GM21737 (cell line): ENCODE measurements around the gene RETREG1.

Experiments
- ATAC-seq: cut with Tn5 transposase; IDR thresholded peaks from one replicate; pipeline ENCODE4 v1.9.1; 2021; ENCODE audit warnings: mild to moderate bottlenecking, moderate library complexity; ENCODE audit not compliant: unreplicated experiment

Gene RETREG1

DNA sequence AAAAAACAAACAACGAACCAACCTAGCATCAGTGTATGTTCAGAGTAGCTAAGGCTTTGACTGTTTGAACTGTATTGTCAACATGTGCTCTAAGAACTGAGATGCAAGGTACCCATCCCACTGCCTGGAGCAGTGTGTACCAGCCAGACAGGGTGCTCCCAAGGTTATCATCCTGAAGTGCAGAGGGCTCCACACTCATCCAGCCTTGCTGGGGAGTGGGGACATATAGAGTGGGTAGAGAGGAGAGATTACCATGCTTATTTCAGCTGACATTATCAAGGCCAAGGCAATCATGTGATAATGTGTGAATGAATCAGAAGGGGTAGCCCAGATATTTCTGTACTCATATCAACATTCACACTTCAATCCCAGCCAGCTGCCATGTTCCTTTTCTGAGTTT is 82.5 kb downstream of the RETREG1 start:
- ATAC-seq = no peak

- no peak for ATAC-seq
These were observed 85.6 kb downstream of the RETREG1 start for GRCh38 chr5:16531063-16531648.

- ATAC-seq = no peak
These were observed 87.5 kb downstream of the RETREG1 start for GRCh38 chr5:16529306-16529705.

GRCh38 chr5:16528382-16529110 is 88.3 kb downstream of the RETREG1 start:
- no peak for ATAC-seq

DNA sequence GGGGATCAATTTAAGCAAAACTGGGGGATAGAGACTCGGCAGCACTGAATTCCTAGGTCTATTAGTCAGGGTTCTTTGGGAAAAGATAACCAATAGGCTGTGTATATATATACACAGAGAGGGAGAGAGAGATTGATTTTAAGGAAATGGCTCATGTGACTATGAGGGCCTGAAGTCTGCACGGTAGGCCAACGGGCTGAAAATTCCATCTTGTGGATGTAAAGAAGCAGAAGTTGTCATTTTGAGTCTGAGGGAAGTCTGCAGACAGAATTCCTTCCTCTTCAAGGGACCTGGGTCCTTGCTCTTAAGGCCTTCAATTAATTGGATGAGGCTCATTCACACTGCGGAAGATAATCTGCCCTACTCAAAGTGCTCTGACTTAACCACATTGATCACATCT is 91.1 kb downstream of the RETREG1 start:
- no peak for ATAC-seq

DNA sequence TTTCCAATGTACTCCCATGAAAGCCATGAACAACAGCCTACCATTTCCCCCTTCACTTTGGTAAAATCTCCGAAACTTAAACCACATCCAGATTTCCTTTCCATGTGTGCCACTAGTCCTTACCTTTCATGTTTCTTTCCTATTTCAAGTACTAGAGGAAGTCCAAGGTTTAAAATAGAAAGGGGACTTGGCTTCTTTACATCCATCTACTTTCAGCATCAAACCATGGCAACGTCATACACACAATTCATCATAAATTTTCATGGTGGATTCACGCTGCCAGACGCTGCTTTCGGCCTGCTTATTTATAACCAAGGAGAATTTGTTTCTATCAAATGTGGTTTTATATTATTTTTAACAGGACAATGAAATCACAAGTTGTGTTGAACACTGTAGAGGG is 92.5 kb downstream of the RETREG1 start:
- ATAC-seq = no peak

DNA sequence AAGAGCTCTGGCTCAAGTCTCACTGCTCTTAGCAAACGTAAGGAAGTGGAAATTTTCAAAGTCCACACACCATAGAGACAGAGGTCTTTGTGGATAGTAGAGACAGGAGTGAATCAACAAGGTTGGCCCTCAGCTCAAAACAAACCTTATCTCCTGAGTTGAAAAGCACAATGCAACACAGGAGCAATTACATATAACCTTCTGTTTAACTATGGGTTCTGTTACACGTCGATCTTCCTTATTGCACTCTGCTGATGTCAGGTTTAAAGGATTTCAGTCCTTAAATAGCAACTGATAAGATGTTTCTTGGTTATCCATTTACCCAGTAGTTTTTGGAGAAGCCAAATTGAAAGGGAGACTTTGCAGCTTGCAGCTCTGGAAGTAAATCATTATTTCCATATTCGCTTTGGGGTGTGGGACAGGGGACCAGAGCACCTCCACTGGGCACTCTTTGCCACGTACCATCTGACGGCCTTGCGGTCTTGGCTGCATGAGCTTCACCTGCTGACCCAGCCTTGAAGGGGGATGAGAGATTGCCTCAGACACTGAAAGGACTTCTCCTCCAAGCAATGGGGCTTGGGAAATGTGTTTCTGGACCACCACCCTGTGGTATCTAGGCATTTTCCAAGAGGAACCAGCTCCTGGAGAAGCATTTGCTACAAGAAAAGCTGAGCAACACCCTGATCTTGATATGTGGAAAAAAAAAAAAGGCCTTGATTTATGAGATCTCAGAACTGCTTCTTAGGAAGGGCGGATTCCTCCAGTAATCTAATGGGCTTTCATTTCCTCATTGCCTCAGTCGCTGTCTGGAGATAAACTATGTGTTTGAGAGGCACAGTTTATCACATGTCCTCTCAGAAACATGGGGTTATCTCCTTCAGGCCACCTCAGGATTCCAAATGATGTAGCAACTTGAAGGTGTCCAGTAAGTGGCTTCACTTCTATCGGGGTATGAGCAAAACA is 95.0 kb downstream of the RETREG1 start:
- no peak for ATAC-seq

- no peak for ATAC-seq
These were observed 96.0 kb downstream of the RETREG1 start for GRCh38 chr5:16520841-16521240.

DNA sequence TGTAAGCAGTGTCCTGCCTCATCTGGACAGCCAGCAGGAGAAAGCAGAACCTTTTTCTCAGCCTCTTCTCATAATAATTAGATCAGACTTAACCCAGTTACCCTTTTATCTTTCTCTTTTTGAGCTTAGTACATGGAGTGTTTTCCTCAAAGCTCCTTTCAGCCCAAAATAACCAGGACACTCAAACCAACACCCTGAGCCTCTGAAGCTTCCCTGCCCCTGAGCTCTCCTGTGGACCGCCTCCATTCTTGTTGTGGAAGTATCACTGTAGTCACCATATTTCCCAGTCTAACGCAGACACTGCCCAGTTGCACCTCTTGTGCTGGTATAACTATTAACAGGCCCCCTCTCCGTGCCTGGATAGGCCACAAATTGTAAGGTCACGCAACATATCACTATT is 97.4 kb downstream of the RETREG1 start:
- ATAC-seq = no peak

DNA sequence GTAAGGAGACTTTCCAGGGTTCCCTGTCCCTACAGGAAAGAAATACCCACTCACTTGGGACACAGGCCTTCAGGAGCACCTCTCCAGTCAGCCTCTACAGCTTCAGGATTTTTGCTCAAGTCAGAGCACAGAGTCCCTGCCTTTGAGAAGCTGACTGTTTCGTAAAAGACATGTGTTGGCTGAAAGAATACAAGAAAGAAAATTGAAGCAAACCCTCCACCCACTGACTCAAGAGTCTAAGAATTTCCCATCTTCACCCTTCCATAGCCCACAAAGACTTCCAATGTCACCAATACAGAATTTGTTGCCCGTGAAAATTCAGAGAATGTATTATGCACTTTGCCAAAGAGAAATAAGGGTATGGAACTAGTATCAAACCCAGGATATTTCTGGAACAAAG is 98.2 kb downstream of the RETREG1 start:
- ATAC-seq = no peak

- ATAC-seq = no peak
These were observed 101.3 kb downstream of the RETREG1 start for GRCh38 chr5:16515532-16515931.

DNA sequence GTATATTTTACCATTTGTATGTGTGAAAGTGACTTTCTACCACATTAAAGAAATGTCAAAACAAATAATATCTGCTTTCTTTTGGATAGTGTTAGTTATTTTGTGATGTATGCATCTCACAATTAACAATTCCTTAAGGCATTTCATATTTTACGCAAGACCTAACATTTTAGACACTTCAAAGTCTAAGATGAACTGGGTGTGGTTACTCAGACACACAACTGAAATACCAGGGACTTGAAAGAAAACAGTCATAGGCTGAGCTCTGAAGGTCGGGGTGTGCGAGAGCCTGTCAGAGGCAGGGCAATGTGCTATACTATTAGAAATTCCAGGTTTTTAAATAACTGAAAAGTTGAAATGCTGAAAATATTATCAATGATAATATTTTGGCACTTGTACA is 106.7 kb downstream of the RETREG1 start:
- ATAC-seq = no peak

GRCh38 chr5:16508730-16509531 is 107.9 kb downstream of the RETREG1 start:
- ATAC-seq = no peak

- ATAC-seq = no peak
These were observed 109.1 kb downstream of the RETREG1 start for GRCh38 chr5:16507716-16508115.

GRCh38 chr5:16505904-16506303 is 110.9 kb downstream of the RETREG1 start:
- no peak for ATAC-seq

GRCh38 chr5:16505140-16505891 is 111.5 kb downstream of the RETREG1 start:
- ATAC-seq = no peak

DNA sequence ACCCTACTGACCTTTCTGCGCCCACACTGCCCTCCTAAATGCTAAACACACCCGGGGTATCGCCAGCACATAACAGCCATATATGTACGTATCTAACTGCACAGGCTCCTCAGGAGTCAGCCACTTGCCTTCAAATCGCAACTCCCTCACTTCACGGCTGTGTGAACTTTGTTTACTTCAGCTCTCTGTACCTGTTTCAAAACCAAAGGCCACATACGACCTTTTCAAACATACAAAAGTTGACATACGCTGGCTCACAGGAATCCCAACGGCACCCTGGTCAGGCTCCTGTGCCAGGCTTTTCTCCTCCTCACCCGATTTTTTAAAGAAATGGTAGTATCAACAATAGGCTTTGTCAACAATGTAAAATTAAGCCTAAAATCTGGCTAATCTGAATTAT is 112.2 kb downstream of the RETREG1 start:
- no peak for ATAC-seq

GRCh38 chr5:16502866-16503265 is 113.9 kb downstream of the RETREG1 start:
- ATAC-seq = no peak

DNA sequence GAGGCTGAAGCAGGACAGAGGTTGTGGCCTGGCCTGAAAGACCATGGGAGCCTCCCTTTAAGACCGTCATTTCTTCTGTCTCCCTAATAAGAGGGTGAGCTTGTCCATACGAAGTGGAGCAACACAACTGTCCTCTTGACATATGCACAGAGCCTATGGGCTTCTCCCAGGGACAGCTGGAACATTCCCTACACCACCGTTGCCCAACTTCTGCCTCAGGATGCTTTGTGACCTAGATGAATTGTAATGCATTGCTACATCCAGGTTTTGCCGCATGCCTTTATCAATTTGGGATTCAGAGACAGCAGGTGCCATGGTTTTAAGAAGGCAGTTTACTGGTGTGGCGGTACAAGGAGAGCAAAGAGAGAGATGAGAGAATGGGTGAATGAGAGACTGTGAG is 116.8 kb downstream of the RETREG1 start:
- no peak for ATAC-seq

- no peak for ATAC-seq
These were observed 119.3 kb downstream of the RETREG1 start for GRCh38 chr5:16497546-16497945.
